Left kidney (tissue), 2 donors: ENCODE results near the gene COPS6. TPM values are rescaled to one million over a fixed set of nuclear protein-coding genes. Genes with fewer than 3 reads are reported as not detected.

Source experiments
- DNase-seq: peaks from one replicate; pipeline ENCODE4 v3.0.0-alpha.2; 2013
- polyA plus RNA-seq: library from polyadenylated mRNA; unstranded; fragments of 120-200 nt; gene quantifications from one replicate; pipeline ENCODE4 v1.2.1, GENCODE V29; 2013; ENCODE audit not compliant: insufficient read length

COPS6 gene
- polyA plus RNA-seq, 1 donor: 126 TPM

DNA sequence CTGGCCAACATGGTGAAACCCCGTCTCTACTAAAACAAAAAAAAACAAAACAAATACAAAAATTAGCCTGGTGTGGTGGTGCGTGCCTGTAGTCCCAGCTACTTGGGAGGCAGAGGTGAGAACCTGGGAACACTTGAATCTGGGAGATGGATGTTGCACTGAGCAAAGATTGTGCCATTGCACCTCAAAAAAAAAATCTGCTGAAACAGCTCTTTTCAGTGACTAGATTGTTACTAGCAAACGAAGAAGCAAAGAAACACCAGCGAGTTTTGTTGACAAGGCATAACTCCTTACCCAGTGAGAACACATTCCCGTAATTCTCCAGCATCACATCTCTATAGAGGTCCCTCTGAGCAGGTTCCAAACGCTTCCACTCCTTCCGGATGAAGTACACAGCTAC, 13.9 kb upstream of the COPS6 start:
- DNase-seq: no peak

DNA sequence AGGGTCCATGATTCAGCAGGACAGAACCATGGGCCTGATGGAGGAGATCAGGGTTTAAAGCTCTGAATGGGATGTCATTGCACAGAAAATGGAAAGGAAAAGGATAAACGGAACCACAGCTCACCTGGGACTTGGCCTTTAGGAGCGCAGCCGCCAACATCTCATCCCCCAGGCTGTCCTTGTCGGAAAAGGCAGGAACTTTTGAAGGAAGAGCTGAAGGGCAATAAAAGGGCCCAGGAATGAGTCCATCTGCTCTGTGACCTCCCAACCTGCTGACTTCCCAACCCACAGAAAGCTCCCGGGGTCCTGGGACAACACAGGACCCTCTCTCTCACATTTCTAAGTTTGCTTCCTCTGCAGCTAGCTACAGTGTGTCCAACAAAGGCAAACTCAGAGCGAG, 13.4 kb upstream of the COPS6 start:
- no peak for DNase-seq

DNA sequence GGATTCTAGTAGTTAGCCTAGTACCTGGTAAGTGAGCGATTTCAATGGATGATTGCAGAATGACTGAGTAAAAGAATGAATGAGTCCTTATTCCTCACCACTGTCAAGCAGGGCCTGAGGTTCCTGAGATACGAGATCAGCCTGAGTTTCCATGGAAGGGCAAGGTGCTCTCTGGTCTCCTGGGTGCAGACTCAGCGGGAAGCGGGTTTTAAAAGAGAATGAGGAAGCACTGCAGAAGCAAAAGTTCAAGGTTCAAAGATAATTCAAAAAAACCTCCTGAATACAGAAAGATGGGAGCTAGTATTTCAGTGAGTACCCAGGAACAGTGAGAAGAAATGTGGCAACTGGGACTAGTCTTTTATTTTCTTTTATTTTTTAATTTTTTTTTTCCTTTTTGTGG, 11.6 kb upstream of the COPS6 start:
- DNase-seq: no peak

DNA sequence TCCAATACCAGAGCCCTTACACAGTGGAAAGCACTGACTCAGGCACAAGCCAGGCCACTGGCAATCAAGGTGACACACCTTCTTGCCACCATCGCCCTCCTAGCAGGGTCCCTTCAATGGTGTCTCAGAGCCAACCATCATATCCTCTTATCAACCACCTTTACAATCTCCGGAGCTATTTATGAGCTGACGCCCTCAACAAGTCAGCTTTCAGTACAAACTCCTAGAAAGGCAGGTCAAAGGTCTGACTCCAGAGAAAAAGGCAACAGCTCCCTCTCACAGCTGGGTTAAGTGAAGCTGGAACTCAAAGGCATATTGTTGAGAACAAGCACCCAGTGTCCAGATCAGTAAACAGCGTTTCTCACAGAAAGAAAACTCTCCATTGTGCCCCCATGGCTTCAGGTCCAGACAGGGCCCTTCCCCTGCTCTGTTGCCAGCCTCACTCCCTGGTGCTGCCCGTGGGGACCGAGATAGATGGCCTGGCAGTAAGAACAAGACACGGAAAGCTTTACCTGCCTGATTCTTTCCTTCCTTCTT, 9.7 kb upstream of the COPS6 start:
- DNase-seq: no peak

DNA sequence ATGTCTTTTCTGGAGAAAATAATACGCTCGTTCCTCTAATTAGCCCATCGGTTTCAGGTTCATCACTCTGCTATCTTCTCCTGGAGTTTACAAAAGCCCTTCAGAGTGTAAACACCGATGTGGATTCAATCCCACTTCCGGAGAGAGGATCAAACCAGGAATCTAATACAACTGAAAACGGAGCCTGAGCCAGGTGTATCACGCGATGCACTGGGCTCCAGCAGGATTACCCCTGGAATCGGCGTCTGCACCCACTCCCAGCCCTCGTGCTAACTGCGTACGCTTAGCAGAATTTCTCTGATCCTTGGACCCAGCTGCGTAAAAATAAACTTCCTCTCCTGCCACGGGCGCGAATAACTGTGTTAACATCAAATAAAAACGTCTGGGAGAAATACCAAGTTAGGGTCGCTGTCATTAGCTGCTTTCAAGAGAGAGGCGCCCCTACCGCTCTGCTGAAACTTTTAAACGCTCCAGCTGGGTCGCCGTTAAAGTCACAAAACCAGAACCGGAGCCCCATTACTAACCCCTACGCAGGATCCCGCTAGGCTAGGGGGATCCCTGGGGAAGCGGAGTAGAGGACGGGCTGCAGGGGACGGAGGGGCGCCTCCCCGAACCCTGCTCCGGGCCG, 7.7 kb upstream of the COPS6 start:
- peak; percentile 19 for DNase-seq

DNA sequence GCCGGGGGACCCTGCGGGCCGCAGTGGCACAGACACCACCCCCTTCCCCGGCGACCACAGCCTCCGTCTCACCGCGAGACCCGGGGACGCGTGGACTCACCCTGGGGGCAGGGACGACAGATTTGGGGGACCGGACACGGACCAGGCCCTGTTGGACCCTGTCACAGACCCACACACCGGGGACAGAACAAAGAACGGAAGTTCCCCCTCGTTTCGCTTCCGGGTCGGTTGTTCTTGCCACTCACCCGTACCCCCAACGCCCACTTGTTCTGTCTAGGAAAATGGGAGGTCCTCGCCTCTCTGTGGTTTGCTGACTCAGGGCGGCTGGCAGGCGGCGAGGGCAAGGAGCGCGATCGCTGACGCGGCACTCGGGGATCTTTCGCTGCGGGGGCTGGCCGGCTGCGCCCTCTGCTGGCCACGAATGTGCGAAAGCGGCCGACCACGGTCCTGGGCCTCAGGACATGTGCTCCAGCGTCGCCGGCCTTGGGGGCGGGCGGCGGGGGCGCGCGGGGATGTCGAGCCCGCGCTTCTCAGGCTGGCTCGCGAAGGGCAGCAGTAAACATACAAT, 7.2 kb upstream of the COPS6 start, which contains the start of gene ZNF3:
Gene ZNF3 (minus strand): TSS at position 189 of the 568 bp plus-strand sequence. CDS start 4,366 bp downstream, outside the sequence.
- DNase-seq: peak; percentile 99

DNA sequence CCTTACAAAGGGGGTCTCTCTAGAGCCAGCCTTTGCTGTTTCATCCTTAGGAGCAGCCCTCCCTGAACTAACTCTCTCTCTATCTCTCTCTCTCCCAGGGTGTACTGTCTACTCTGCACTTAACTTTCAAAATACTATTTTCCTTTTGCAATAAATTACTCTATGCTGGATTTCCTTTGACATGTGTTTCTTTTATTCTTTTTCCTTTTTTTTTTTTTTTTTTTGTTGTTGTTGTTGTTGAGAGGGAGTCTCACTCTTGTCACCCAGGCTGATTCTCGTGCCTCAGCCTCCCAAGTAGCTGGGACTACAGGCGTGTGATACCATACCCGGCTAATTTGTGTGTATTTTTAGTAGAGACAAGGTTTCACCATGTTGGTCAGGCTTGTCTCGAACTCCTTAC, 5.8 kb upstream of the COPS6 start:
- no peak for DNase-seq

DNA sequence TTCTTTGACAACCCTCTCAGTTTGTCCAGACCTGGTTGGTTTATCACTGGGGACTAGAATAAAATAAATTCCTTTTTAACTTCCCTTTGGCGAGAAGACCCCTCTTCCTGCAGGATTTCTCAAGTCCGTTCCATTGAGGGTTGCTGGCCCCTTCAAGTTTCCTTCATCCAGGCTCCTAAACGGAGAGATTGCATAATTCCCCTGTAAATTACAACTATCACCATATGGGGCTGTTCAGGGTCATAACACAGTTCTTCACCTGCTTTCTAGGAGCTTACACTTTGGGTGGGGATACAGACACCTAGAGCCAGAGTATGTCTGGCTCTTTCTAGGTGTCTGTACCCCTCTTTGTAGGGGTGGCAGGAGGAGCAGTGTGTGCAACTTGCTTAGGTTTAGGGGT, 3.3 kb upstream of the COPS6 start:
- DNase-seq: no peak

DNA sequence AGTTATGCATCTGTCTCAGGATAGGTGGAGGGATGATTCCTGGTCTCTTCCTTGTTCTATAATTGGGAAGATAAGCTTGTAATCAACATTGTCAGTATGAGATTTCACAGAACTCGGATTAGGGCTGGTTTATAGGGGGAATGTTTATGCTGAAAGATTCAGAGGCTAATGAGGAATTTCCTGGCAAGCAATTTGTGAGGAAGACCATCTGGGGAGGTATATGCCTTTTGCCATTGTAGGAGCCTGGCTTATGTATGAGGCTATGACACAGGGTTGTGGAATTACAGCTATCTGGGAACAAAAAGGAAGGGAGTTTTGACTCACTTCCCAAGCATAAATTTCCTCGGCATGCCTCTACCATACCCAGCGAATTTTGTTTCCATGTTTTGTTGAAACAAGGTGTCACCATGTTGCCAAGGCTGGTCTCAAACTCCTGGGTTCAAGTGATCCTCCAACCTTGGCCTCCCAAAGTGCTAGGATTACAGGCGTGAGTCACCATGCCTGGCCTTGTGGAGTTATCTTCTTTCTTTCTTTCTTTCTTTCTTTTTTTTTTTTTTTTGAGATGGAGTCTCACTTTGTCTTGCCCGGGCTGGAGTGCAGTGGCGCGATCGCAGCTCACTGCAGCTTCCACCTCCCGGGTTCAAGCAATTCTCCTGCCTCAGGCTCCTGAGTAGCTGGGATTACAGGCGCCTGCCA, 1.6 kb upstream of the COPS6 start:
- peak; percentile 33 for DNase-seq

DNA sequence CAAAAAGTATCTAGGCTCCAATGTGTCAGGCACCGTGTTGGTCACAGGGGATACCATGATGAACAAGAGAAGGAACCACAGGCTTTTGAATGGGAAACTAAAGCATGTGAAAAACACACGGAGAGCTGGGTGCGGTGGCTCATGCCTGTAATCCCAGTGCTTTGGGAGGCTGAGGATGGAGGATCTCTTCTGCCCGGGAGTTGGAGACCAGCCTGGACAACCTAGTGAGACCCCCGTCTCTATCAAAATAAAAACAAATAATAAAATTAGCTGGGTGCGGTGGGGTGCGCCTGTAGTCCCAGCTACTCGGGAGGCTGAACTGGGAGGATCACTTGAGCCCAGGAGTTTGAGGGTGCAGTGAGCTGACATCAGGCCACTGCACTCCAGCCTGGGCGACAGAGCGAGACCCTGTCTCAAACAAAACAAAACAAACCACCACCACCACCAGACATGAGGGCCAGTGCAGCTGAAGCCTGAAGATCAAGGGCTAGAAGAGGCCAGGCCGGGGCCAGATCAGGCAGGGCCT, 611 bp upstream of the COPS6 start:
- no peak for DNase-seq

DNA sequence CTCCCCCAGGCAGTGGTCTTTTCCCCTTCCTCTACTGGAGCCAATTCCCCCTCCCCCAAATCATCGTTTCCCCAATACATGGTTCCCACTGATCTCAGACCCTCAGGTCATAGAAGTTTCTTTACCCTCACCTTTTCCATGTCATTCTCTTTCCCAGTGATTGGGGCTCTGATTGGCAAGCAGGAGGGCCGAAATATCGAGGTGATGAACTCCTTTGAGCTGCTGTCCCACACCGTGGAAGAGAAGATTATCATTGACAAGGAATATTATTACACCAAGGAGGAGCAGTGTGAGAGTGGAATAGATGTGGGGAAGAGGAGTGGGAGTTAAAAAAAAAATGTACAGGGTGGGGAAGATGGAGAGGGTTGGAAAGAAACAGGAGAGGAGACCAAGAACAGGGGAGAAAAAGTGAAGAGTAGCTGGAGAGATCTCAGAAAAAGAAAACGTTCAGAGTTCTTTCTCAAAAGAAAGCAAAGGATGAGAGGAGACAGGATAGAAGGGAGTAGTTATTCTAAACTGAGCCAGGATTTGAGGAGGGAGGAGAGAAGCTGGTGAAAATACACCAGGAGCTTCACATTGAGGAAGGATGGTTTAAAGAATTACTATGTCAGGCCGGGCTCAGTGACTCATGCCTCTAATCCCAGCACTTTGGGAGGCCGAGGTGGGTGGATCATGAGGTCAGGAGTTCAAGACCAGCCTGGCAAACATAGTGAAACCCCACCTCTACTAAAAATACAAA, 858 bp downstream of the COPS6 start:
- DNase-seq: no peak

DNA sequence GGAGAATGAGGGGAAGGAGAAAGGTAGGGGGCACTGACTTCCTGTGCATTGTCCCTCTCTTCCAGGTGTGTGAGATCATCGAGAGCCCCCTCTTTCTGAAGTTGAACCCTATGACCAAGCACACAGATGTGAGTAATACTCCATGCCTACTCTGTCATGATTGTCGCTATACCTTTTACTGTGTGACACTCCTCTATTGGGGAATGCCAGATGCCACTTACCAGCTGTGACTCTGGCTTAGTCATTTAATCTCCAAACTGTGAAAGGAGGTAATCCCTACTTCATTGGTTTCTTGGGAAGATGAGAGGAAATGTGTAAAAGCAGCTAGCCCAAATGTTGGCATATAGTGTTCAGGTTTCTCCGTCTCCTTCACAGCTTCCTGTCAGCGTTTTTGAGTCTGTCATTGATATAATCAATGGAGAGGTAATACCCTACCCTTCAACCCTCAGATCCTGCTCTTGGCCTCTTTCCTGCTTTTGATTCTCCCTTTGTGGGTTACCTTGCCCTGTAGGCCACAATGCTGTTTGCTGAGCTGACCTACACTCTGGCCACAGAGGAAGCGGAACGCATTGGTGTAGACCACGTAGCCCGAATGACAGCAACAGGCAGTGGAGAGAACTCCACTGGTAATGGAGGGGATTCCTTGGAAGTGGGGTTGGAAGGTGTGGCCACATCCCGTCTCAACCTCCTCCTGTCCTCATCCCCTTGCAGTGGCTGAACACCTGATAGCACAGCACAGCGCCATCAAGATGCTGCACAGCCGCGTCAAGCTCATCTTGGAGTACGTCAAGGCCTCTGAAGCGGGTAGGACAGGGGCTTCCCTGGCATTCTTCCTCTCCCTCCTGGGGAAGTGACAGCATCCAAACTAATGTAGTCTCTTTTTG, 2.0 kb downstream of the COPS6 start:
- no peak for DNase-seq

DNA sequence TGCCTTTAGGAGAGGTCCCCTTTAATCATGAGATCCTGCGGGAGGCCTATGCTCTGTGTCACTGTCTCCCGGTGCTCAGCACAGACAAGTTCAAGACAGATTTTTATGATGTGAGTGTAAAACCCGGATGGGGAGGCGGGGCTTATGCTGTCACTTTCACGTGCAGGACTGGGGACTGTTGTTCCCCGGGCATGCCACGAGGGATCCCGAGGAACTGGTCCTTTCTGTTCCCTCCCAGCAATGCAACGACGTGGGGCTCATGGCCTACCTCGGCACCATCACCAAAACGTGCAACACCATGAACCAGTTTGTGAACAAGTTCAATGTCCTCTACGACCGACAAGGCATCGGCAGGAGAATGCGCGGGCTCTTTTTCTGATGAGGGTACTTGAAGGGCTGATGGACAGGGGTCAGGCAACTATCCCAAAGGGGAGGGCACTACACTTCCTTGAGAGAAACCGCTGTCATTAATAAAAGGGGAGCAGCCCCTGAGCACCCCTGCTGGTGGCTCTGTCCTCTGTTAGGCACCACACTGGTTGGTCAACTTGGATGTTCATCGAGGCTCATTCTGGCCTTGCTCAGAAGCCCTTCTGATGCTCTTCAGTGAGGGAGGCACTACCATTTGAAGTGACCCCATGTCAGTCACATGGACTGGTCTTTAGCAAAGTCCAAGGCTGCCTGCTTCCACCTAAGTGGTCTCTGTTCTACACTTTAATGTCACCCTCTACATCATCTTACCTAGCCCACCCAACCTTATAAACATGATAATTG, 2.8 kb downstream of the COPS6 start:
- no peak for DNase-seq

DNA sequence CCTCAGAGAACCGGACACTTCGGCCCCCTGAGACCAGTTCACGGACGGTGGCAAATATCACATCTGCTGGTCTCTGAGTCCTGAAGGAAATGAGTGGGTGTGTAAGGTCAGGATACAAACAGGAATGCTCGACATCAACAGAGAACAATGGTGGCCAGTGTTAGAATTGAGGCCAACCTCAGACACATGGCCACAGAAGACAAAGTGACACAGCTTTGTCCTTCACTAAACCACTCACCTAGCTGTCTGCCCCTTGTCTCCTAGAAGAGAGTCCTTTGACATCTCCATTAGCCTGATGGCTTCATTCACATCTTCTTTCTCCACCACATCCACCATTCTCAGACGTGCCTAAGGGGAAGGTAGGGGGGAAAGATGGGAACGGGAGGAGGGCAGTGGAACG, 4.3 kb downstream of the COPS6 start:
- no peak for DNase-seq

DNA sequence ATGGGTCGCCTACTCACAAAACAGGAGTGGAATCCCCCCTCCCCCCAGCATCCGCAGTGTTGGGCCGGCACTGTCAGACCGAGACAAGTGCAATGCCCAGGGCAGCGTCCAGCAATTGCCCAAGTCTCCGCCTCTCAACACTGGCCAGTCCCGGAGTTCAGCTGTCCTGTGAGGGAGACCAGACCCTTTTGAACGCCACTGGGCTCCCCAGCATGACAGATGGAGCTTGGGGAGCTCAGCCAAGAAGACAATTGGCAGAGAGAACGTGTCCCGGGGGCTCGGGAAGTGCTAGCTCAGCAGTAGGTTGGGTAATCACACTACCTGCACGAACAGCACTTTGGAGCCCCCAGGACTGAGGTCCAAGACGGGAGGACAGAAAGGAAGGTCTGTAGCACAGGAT, 4.7 kb downstream of the COPS6 start:
- no peak for DNase-seq

DNA sequence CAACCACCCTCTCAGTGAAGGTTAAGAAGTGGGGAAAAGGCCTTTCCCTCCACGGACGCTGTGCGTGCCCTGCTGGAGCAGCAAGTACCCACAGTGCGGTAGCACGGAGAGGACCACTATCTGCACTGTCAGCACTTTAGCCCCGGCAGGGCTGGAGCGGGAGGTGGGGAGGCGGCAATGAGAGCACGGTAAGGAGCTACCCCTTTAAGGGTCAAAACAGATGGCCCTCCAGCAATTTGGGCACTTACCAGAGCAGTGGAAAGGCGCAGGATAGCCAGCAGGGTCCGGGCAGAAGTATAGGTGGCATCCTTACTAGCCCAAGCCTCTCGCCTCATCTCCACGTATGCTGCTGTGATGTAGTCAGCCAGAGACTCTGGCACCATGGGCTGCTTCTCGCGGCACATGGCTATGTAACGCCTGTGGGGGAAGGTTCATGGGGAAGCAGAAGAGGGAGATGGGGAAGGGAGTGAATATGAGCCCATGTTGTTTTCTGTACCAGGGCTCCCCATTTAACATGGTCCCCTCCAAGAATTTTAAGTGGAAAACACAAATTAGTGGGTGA, 5.2 kb downstream of the COPS6 start:
- no peak for DNase-seq

DNA sequence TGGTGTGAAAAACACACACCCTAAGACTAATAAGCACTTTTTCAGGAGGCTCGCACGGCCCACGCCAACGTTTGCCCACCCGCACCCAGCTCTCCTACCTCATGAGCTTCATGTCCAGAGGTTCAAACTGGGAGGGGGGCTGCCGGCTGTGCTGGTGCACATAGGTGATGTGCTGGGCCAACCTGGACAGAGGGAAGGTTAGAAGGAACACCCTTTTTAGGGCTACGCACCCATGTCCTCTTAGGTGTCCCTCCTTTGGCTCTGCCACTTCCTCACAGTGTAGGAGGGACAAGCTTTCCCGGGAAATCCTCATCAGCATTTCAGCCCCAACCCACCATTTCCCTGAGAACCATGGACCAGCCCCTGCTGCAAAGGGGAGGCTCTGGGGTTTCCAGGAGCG, 6.5 kb downstream of the COPS6 start:
- DNase-seq: no peak

DNA sequence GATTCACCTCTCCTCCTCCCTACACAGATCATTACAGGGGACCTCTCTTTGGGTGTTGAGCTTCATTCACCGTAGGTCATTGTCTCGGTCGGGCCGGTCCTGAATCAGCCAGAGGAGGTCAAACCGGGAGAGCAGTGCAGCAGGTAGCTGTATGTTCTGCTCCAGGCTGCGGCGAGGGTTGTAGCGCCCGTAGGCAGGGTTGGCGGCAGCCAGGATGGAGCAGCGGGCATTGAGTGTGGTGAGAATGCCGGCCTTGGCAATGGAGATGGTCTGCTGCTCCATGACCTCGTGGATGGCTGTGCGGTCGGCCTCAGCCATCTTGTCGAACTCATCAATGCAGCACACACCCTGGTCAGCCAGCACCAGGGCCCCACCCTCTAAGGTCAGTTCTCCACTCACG, 6.9 kb downstream of the COPS6 start:
- no peak for DNase-seq

DNA sequence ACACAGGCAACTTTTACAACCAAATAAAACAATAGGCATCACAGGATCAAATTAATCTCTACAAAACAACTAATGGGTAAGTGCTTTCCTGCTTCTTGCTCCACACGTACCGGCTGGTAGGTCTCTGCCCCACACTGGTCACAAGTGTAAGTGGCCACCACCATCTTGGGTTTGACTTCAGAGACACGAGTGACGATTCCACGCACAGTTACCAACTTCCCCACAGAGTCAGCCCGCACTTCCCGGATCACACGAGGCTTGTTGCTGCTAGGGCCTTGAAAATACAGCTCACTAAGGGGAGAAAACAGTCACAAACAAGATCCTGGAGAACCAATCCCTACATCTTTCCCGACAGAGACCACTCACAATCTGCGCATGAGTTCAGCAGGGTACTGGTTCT, 10.1 kb downstream of the COPS6 start:
- no peak for DNase-seq

DNA sequence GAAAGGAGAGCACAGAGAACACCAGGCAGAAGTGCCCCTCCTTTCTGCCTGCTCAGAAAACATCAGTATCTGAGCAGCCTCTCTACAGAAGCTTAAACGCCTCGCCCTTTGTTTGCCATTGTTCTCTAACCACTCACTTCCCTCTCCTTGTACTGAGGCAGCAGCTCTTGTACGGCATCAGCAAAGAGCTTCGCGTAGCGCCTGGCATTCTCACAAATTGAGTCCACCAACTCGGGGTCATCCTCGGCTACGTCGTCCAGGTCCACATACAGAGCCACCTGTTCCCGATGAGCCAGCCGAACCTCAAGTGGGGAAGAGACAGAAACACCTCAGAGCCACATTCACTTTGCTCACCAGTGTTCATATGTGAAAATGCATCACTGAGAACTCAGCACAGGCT, 10.7 kb downstream of the COPS6 start:
- DNase-seq: no peak
